Parathyroid adenoma (tissue), 2 donors: ENCODE results near the gene TNFRSF18.

Source experiments
- H2AFZ ChIP-seq: fragments of 300-600 bp; sonication (generic); one replicate; pipeline ENCODE4 v1.7.0; 2017; ENCODE audit warnings: antibody characterized with exemption, mild to moderate bottlenecking
- H3K27ac ChIP-seq: fragments of 300-600 bp; sonication (generic); one replicate; pipeline ENCODE4 v1.7.0; 2017
- H3K27me3 ChIP-seq: fragments of 300-600 bp; sonication (generic); one replicate; pipeline ENCODE4 v1.7.0; 2017; ENCODE audit warnings: low read length; ENCODE audit not compliant: control insufficient read depth, insufficient read depth
- H3K36me3 ChIP-seq: fragments of 300-600 bp; sonication (generic); one replicate; pipeline ENCODE4 v1.7.0; 2017; ENCODE audit warnings: low read length; ENCODE audit not compliant: control insufficient read depth, insufficient read depth
- H3K4me1 ChIP-seq: fragments of 300-600 bp; sonication (generic); one replicate; pipeline ENCODE4 v1.7.0; 2017; ENCODE audit warnings: control low read depth
- H3K4me2 ChIP-seq: fragments of 300-600 bp; sonication (generic); one replicate; pipeline ENCODE4 v1.7.0; 2017; ENCODE audit warnings: low read length
- H3K4me3 ChIP-seq: fragments of 300-600 bp; sonication (generic); one replicate; pipeline ENCODE4 v1.7.0; 2017; ENCODE audit warnings: low read depth, low read length
- H3K79me2 ChIP-seq: fragments of 300-600 bp; sonication (generic); one replicate; pipeline ENCODE4 v1.7.0; 2017; ENCODE audit warnings: control low read depth
- H3K9ac ChIP-seq: fragments of 300-600 bp; sonication (generic); one replicate; pipeline ENCODE4 v1.7.0; 2017; ENCODE audit warnings: mild to moderate bottlenecking
- H3K9me3 ChIP-seq: fragments of 300-600 bp; sonication (generic); one replicate; pipeline ENCODE4 v1.7.0; 2017; ENCODE audit warnings: low read length; ENCODE audit not compliant: control insufficient read depth
- TF ChIP-seq, protein P1 (sequence below): fragments of 300-600 bp; sonication (generic); IDR thresholded peaks from one replicate; pipeline ENCODE4 v1.7.0; 2017; ENCODE audit warnings: antibody characterized with exemption, mild to moderate bottlenecking
- donor health status: primary hyperparathyroidism.

TNFRSF18 gene

DNA sequence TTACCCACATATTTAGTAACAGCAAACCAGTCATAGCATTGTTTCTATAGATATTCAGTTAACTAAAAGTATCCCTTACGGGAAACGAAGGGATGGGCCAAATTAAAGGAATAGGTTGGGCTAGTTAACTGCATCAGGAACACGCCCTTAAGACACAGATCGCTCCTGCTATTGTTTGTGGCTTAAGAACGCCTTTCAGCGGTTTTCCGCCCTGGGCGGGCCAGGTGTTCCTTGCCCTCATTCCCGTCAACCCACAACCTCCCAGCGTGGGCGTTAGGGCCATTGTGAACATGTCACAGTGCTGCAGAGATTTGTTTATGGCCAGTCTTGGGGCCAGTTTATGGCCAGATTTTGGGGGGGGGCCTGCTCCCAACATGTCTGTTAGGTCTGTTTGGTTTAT lies 14.7 kb downstream of the TNFRSF18 start:
- Histone ChIP-seq H3K79me2 (no peaks in the 10 kb centered on the region), H3K27ac (no peak overlapping the region), H2AFZ (no peak overlapping the region), H3K36me3 (no peaks in the 10 kb centered on the region), H3K9ac (no peak overlapping the region), H3K9me3 (no peaks in the 10 kb centered on the region), H3K4me2 (no peak overlapping the region), H3K4me1 (no peaks in the 10 kb centered on the region), H3K27me3 (no peaks in the 10 kb centered on the region), H3K4me3 (no peak overlapping the region)
- TF ChIP-seq, protein P1, sequence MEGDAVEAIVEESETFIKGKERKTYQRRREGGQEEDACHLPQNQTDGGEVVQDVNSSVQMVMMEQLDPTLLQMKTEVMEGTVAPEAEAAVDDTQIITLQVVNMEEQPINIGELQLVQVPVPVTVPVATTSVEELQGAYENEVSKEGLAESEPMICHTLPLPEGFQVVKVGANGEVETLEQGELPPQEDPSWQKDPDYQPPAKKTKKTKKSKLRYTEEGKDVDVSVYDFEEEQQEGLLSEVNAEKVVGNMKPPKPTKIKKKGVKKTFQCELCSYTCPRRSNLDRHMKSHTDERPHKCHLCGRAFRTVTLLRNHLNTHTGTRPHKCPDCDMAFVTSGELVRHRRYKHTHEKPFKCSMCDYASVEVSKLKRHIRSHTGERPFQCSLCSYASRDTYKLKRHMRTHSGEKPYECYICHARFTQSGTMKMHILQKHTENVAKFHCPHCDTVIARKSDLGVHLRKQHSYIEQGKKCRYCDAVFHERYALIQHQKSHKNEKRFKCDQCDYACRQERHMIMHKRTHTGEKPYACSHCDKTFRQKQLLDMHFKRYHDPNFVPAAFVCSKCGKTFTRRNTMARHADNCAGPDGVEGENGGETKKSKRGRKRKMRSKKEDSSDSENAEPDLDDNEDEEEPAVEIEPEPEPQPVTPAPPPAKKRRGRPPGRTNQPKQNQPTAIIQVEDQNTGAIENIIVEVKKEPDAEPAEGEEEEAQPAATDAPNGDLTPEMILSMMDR: no peak

DNA sequence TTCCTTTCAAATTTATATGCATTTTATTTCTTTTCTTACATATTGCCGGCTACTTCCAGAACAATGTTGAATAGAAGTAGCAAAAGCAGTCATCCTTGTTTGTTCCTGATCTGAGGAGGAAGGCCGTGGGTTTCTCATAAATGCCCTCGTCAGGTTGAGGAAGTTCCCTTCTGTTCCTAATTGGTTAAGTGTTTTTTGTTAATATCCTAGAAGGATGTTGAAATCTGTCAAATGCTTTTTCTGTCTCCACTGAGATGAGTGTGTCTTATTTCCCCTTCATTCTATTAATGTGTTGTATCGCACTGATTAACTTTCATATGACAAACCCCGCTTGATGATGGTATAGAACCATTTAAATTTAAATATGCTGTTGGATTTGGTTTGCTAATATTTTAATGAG lies 17.3 kb downstream of the TNFRSF18 start:
- Histone ChIP-seq H2AFZ (no peak overlapping the region), H3K4me2 (no peak overlapping the region), H3K4me1 (no peaks in the 10 kb centered on the region), H3K9me3 (no peaks in the 10 kb centered on the region), H3K79me2 (no peaks in the 10 kb centered on the region), H3K9ac (no peak overlapping the region), H3K27me3 (no peaks in the 10 kb centered on the region), H3K4me3 (no peak overlapping the region), H3K36me3 (no peaks in the 10 kb centered on the region), H3K27ac (no peak overlapping the region)
- TF ChIP-seq, protein P1: no peak

DNA sequence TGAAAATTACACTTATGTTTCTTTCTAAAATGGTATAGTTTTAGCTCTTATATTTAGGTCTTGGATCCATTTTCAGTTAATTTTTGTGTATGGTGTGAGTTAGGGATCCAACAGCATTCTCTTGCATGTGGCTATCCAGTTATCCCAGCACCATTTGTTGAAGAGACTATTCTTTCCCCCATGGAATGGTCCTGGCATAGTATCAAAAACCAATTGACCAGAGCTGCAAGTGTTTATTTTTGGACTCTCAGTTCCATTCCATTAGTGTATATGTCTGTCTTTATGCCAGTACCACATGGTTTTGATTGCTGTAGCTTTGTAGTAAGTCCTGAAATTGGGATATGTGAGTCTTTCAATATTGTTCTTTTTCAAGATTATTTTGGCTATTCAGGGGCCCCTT lies 18.5 kb downstream of the TNFRSF18 start:
- Histone ChIP-seq H3K4me1 (no peaks in the 10 kb centered on the region), H3K4me2 (no peak overlapping the region), H3K4me3 (no peak overlapping the region), H3K36me3 (no peaks in the 10 kb centered on the region), H2AFZ (no peak overlapping the region), H3K9me3 (no peaks in the 10 kb centered on the region), H3K27me3 (no peaks in the 10 kb centered on the region), H3K79me2 (no peaks in the 10 kb centered on the region), H3K27ac (no peak overlapping the region), H3K9ac (no peak overlapping the region)
- TF ChIP-seq, protein P1: no peak

DNA sequence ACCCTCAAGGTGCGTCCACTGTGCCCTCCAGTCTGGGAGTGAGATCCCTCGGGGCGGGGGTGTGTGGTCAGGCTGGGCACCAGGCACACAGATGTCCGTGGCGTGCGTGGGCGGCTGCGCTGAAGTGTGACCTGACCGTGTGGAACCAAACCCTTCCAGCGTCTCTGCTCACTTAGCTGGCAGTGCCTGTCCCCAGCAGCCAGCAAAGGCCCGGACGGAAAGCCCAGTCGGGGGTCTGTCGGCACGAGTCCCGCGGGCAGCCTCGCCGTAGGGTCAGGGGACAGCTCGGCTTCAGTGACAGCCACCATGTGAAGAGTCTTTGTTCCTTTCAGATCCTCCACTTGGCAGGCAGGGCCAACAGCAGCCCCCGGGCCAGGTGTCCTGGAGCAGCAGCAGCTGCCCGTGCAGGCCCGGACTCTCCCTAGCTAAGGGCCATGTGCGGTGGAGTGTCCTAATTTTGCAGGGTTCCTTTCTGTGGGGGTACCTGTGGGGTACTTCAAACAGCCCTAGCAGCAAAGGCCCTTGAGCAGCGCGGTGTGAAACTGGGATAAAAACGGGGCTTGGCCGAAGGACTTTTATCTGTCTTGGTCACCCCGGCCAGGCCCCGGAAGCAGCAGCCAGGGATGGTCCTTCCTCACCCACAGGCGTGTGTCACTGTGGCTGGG lies 21.2 kb downstream of the TNFRSF18 start:
- Histone ChIP-seq H3K27me3 (no peaks in the 10 kb centered on the region), H3K4me3 (no peak overlapping the region), H3K4me2 (no peak overlapping the region), H3K27ac (no peak overlapping the region), H3K36me3 (no peaks in the 10 kb centered on the region), H2AFZ (no peak overlapping the region), H3K9me3 (no peaks in the 10 kb centered on the region), H3K4me1 (no peaks in the 10 kb centered on the region), H3K79me2 (no peaks in the 10 kb centered on the region), H3K9ac (no peak overlapping the region)
- TF ChIP-seq, protein P1: no peak
